HG02642 (cell line): Measurements from ENCODE around the gene NKD1.
"Not testable (repeated sequence)": the region's sequence is repeated elsewhere in the genome, so short reads cannot be mapped to it uniquely, and the experiment has no call there.

Experiments used
- ATAC-seq: cut with Tn5 transposase; IDR thresholded peaks from one replicate; pipeline ENCODE4 v1.9.1; 2021; ENCODE audit warnings: mild to moderate bottlenecking; ENCODE audit not compliant: unreplicated experiment, poor library complexity

Gene NKD1

DNA sequence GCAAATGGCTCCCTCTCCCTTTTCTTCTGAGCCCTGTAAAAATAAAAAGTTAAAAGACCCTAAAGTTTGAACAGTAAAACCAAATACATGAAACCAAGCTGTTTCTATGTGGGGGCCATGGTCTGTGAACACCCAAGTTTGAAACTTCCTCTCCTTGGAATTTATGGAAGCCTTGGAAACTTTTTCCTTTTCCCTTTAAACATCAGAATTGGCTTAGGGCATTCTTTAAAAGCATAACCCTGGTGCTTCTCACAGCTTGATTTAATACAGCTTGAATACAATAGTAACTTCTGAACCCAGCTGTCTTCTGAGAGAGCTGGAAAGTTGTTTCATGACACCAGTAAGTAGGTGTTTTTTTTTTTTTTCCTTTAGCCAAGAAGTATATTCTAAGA, 26.5 kb downstream of the NKD1 start:
- no peak for ATAC-seq

DNA sequence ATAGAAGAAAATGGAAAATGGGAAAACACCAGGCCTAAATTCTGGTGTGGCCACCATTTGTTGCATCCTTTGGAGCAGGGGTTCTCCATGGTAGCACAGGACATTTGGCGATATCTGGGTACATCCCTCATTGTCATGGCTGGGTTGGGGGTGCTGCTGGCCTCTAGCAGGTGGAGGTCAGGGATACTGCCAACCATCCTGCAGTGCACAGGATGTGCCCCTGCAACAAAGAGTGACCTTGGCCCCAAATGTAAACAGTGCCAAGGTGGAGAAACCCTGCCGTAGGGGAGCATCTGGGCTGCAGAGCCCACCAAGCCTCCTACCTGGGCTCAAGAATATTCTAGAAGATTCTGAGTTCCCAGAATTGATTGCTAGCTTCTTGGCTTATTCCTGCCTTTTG, 27.5 kb downstream of the NKD1 start:
- no peak for ATAC-seq

DNA sequence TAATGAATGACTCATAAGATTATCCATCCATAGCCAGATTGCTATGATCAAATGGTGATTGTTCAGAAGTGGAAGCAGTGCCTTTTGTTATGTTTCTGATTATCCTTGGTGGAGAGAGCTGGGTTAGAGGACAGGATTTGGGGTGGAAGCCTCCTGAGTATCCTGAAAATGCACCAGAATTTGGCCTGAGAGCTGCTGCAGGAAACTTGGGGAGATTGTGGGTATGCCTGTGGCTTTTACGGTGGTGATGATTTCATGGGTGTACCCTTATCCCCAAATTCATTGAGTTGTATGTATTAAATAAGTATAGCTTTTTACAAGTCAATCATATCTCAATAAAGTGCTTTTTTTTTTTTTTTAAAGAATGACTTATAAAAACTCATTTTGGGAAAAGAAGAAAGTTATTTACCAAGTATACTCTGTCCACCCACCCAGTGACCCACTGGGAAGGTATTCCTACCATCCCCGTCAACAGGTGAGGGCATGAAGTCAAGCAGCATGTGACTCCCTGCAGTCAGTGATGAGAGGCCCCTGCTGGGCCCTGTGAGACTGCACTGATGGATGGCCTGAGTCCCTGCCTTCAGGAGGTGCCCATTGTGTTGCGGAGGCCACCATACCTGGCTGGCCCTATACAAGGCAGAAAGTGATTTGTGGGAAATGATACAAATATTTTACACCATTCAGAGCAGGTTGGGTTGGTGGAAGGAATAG, 28.4 kb downstream of the NKD1 start:
- no peak for ATAC-seq

- ATAC-seq: no peak
Observed at GRCh38 chr16:50578137-50578536, 29.9 kb downstream of the NKD1 start.

GRCh38 chr16:50579373-50579772, 31.2 kb downstream of the NKD1 start:
- not testable (repeated sequence) for ATAC-seq

DNA sequence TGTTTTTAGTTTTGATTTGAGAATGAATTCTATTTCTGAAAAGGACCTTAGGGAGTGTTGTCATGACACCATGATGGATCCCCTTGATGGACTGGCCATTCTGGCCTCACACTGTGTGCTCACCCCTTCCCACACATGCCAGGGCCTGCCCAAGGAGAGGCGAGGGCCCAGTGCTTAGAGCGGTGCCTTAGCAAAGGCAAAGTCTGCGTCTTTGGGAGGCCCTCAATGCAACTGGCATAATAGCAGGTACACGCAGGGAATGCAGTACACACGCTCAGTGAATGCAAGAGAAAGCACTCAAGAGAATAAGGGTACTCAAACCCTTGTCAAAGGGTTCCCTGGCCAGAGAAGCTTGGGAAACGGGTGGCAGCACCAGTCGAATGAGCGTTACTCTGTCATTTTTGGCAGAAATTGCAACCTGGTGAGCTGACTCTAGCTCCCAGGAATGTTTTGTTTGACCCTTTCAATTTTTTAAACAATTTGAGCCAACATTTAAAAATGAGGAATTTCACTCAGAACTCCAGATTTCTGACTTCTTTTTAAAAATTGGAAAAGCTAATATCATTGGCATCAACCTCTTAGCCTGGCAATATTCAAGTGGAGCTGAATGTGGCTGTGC, 32.1 kb downstream of the NKD1 start:
- no peak for ATAC-seq

DNA sequence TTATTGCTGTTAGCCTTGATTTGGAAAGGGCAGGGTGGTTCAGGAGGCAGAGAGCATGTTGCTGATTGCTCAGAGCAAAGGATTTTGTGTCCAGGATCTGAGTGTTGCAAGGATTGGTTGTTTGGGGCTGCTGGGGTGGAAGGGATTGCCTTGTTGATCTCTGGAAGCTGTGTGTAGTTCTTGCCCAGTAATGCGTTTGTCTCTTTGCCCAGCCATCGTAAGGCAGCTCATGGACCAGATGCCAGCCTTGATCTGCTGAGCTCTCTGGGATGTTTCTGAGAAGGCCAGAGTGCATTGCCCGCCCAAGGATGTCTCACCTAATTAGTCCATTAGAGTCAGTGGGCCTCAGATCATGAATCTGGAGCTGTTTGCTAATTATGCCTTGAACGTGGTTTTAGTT, 33.6 kb downstream of the NKD1 start:
- ATAC-seq: no peak

DNA sequence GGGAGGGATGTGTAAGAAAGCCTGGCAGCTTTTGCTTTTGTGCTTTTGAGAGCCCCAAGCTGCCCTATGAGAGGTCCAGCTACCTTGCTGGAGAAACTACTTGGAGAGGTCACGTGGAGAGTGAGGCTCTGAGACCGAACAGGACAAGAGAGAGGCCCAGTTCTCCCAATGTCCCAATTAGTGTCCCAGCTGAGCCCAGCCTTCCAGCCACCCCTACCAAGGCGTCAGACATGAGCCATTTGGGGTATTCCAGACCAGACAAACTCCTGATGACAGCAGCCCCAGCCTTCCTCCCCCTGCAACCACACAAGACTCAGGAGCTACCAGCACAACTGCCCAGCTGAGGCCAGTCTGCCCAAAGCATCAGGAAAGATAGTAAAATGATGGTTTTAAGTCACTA, 35.0 kb downstream of the NKD1 start:
- ATAC-seq: no peak

- ATAC-seq: no peak
Observed at GRCh38 chr16:50584033-50584722, 36.0 kb downstream of the NKD1 start.

DNA sequence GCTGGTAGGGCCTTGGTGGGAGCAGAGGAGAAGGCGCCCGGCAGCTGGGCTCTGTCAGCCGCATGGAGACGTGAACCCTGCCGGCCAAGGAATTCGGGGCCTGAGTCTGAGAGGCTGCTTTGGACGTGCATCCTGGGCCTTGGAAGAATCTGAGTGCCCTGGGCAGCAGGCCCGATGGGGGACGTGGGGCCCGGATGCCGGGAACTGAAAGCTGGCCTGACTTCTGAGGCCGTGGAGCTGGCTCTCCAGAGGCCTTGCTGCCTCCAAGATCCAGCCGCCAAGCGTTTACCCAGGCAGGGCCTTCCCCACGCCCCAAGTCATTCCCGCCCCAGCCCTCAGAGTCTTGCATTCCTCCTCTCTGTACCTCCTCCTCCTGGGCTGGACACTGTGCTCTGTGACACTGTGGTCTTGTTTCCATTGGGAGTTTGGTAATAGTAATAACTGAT, 37.2 kb downstream of the NKD1 start:
- no peak for ATAC-seq

DNA sequence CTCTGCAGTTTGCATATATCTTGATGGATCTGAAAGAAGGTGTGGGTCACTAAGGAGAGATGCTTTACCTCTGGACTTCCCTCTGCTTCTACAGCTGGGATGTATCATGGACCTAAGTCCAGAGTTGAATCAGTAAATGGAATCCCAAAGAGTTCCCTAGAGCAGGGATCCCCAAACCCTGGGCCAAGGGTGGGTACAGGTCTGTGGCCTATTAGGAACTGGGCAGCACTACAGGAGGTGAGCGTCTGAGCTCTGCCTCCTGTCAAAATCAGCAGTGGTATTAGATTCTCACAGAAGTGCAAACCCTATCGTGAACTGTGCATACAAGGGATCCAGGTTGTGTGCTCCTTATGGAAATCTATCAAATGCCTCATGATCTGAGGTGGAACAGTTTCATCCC, 39.3 kb downstream of the NKD1 start:
- no peak for ATAC-seq

GRCh38 chr16:50588276-50588675, 40.1 kb downstream of the NKD1 start:
- no peak for ATAC-seq

DNA sequence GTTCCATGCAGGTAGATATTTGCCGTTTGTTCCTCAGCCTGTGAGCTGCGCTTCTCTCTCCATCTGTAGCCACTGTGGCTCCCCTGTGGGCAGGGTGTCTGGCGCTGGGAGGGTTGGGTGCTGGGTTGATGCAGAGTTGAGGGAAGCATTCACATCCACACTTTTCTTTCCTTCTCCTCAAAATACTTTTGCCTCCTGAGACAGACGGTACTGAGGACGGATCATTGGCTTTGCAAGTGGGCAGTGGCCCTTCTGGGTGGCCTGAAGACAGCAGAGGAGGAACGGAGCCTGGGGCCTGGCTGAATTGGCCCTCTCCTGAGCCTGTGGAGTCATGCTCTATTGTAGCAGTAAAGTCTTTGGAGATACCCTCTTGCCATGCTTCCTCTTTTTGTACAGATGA, 43.0 kb downstream of the NKD1 start:
- ATAC-seq: no peak

GRCh38 chr16:50591800-50592771, 43.9 kb downstream of the NKD1 start:
- no peak for ATAC-seq

DNA sequence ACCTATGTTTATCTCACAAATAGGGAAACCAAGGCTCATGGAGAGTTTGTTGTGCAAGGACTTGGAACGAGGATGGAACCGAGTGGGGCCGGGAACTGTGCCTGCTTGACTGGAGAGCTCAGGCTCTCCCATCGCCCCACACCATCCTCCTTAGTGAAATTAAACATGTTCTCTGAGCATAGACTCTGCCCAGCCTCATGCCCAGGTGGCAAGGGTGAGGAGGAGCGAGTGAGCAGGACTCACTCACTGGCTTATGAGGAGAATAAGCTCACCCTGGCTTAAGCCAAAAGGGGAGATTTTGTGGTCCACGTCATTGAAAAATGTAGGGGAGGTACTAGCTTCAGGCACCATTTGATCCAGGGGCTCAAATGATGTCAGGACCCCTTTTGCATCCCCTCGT, 44.8 kb downstream of the NKD1 start:
- ATAC-seq: no peak

DNA sequence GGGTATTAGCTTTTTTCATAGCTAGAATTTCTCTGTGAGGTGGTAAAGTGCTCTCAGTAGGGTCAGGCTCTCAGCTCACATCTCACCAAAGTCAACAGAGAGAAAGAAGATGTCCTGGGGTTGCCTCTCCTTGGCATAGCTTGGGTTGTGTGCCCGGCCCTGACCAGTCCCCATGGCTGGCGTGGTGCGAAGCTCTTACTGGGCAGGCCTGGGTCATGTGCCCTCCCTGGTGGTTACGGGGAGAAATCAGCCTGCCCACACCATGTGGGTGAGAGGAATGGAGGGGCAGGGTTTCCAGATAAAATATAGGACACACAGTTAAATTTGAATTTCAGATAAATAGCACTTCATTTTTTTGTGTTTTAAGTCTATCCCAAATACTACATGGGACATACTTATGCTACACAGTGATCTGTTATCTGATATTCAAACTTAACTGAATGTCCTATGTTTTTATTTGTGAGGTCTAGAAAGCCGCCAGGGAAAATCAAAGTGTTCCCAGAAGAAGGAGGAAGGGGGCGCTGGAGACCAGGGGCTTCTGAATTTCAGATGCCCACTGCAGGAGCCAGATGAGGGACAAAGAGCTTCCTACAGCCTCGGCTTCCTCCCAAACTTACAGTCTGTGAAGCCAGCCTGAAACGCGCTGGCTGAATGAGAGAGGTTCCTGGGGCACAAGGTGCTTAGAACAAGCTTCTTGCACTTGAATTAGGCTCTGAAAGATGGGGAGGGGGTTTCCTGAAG, 45.4 kb downstream of the NKD1 start:
- no peak for ATAC-seq

- ATAC-seq: no peak
Observed at GRCh38 chr16:50594308-50595260, 46.4 kb downstream of the NKD1 start.

DNA sequence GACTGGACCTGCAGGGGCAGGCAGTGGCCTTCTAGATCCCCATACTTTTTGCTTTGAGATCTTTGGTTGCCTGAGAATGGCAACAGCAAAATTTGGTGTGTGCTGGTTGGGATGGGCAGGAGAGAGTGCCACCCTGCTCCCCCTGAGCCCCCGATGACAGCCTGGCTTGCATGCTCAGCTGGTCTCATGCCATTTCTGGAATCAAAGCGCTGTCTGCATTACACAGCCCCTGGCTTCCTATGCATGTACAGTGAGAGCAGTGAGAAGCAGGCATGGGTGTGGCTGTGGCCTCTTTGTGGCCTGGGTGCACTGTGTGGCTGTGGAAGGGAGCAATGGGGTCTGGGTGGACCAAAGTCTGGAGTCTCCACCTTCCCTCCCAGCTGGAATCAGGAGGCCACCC, 47.7 kb downstream of the NKD1 start:
- no peak for ATAC-seq
